IMR-90 (cell line): ENCODE measurements around the gene SLC9A2. TPM values are rescaled to one million over a fixed set of nuclear protein-coding genes. Genes with fewer than 3 reads are reported as not detected.
A peak's percentile ranks its signal among the peaks of the same experiment; 100 is the strongest.

Experiments
- ATAC-seq: fragments of 200-7000 bp; cut with Tn5 transposase; 2 replicates; pipeline ENCODE4 v1.9.1; 2020; ENCODE audit warnings: low read depth, mild to moderate bottlenecking, moderate library complexity
- BruUV-seq: library from RNA; stranded (reverse); fragments of 400-500 nt; replicated peaks from 2 replicates; lab custom pipeline; 2021; lab: Mats Ljungman, UMichigan
- CTCF ChIA-PET: fragments of 300-600 bp; formaldehyde crosslinking; extraction: SDS; loops from one replicate; lab custom pipeline; 2021; ENCODE audit warnings: antibody characterized with exemption; lab: Yijun Ruan, JAX
- POLR2A ChIA-PET: fragments of 300-600 bp; sonication (Branson Sonifier 250); formaldehyde crosslinking; loops from one replicate; lab custom pipeline; 2022; ENCODE audit warnings: antibody characterized with exemption; ENCODE audit not compliant: unreplicated experiment; lab: Charles Lee
- DNase-seq: peaks from one replicate; pipeline ENCODE4 v3.0.0; 2013
- H2AFZ ChIP-seq: replicated peaks from 2 replicates; pipeline ENCODE3; 2013; ENCODE audit warnings: low read length, mild to moderate bottlenecking; ENCODE audit not compliant: poor library complexity
- H2AK5ac ChIP-seq: 2 replicates; pipeline ENCODE4 v1.6.1; 2013; ENCODE audit warnings: low read depth, low read length, inconsistent platforms
- H2AK9ac ChIP-seq: replicated peaks from 2 replicates; pipeline ENCODE3; 2013; ENCODE audit warnings: mild to moderate bottlenecking, low read depth, low read length, moderate library complexity; ENCODE audit not compliant: poor library complexity
- H2BK120ac ChIP-seq: 2 replicates; pipeline ENCODE4 v1.6.1; 2013; ENCODE audit warnings: low read depth, low read length, inconsistent platforms
- H2BK15ac ChIP-seq: 3 replicates; pipeline ENCODE4 v1.6.1; 2013; ENCODE audit warnings: low read depth, low read length, inconsistent platforms
- H2BK20ac ChIP-seq: 2 replicates; pipeline ENCODE4 v1.6.1; 2013; ENCODE audit warnings: low read depth, mild to moderate bottlenecking, inconsistent platforms, low read length, moderate library complexity
- H2BK5ac ChIP-seq: 2 replicates; pipeline ENCODE4 v1.6.1; 2013; ENCODE audit warnings: mild to moderate bottlenecking, low read depth, low read length, inconsistent platforms; ENCODE audit not compliant: poor library complexity, severe bottlenecking
- H3K14ac ChIP-seq: replicated peaks from 2 replicates; pipeline ENCODE4 v1.6.1; 2013; ENCODE audit warnings: low read depth, low read length, inconsistent platforms
- H3K18ac ChIP-seq: 2 replicates; pipeline ENCODE4 v1.6.1; 2013; ENCODE audit warnings: low read depth, low read length, control low read depth
- H3K23ac ChIP-seq: 2 replicates; pipeline ENCODE4 v1.6.1; 2013; ENCODE audit warnings: low read depth, low read length, inconsistent platforms
- H3K27ac ChIP-seq: 2 replicates; pipeline ENCODE4 v1.5.1; 2013; ENCODE audit warnings: mild to moderate bottlenecking, control low read depth, low read length; ENCODE audit not compliant: insufficient read depth
- H3K27me3 ChIP-seq: 2 replicates; pipeline ENCODE4 v1.6.1; 2013; ENCODE audit warnings: low read length; ENCODE audit not compliant: control insufficient read depth, insufficient read depth
- H3K36me3 ChIP-seq: 2 replicates; pipeline ENCODE4 v1.6.1; 2013; ENCODE audit warnings: low read length, mixed read lengths; ENCODE audit not compliant: control insufficient read depth, insufficient read depth
- H3K4ac ChIP-seq: 2 replicates; pipeline ENCODE4 v1.6.1; 2013; ENCODE audit warnings: low read depth, low read length, inconsistent platforms
- H3K4me1 ChIP-seq: 2 replicates; pipeline ENCODE4 v1.6.1; 2013; ENCODE audit warnings: low read length, mixed read lengths; ENCODE audit not compliant: control insufficient read depth, insufficient read depth
- H3K4me2 ChIP-seq: 2 replicates; pipeline ENCODE4 v1.6.1; 2013; ENCODE audit warnings: low read depth, mild to moderate bottlenecking, control low read depth, low read length, moderate library complexity
- H3K4me3 ChIP-seq: 2 replicates; pipeline ENCODE4 v1.5.1; 2013; ENCODE audit warnings: low read depth, mild to moderate bottlenecking, control low read depth, low read length, moderate library complexity; ENCODE audit not compliant: insufficient read depth
- H3K56ac ChIP-seq: 2 replicates; pipeline ENCODE4 v1.6.1; 2013; ENCODE audit warnings: low read length, inconsistent platforms; ENCODE audit not compliant: insufficient read depth; ENCODE audit errors: extremely low read depth
- H3K79me1 ChIP-seq, 2 experiments: 2 replicates each; pipeline ENCODE4 v1.6.1; 2013; ENCODE audit warnings: low read length in 2 of 2, inconsistent platforms in 1 of 2, low read depth in 1 of 2
- H3K9ac ChIP-seq: 2 replicates; pipeline ENCODE4 v1.6.1; 2013; ENCODE audit warnings: low read depth, low read length, control low read depth
- H3K9me1 ChIP-seq: 2 replicates; pipeline ENCODE4 v1.6.1; 2013; ENCODE audit warnings: low read length, inconsistent platforms; ENCODE audit not compliant: insufficient read depth
- H3K9me3 ChIP-seq: 2 replicates; pipeline ENCODE4 v1.6.1; 2013; ENCODE audit warnings: low read length; ENCODE audit not compliant: control insufficient read depth, insufficient read depth
- H4K20me1 ChIP-seq: 2 replicates; pipeline ENCODE4 v1.6.1; 2013; ENCODE audit warnings: low read length, inconsistent platforms; ENCODE audit not compliant: insufficient read depth
- H4K5ac ChIP-seq: 2 replicates; pipeline ENCODE4 v1.6.1; 2013; ENCODE audit warnings: mild to moderate bottlenecking, low read depth, low read length, control low read depth
- H4K8ac ChIP-seq, 2 experiments: 2 replicates each; pipeline ENCODE4 v1.6.1; 2013; ENCODE audit warnings: low read depth in 2 of 2, low read length in 2 of 2, control low read depth in 1 of 2, inconsistent platforms in 1 of 2
- H4K91ac ChIP-seq: 2 replicates; pipeline ENCODE4 v1.6.1; 2013; ENCODE audit warnings: low read depth, low read length, inconsistent platforms; ENCODE audit not compliant: insufficient read depth
- BHLHE40 ChIP-seq: fragments of 150-350 bp; IDR thresholded peaks from 2 replicates; pipeline ENCODE4 v1.6.1; 2016; ENCODE audit warnings: mild to moderate bottlenecking, low read depth, low read length
- CEBPB ChIP-seq: IDR thresholded peaks from 2 replicates; pipeline ENCODE4 v1.6.1; 2012; ENCODE audit warnings: low read depth, low read length, improper control_type of control experiment
- CHD1 ChIP-seq: IDR thresholded peaks from 2 replicates; pipeline ENCODE4 v1.6.1; 2012; ENCODE audit warnings: low read depth, low read length, improper control_type of control experiment
- ELK1 ChIP-seq: fragments of 150-350 bp; IDR thresholded peaks from 2 replicates; pipeline ENCODE4 v1.6.1; 2016; ENCODE audit warnings: low read depth, mild to moderate bottlenecking, low read length, moderate library complexity, borderline replicate concordance
- FOS ChIP-seq: fragments of 150-350 bp; IDR thresholded peaks from 2 replicates; pipeline ENCODE4 v1.6.1; 2016; ENCODE audit warnings: low read depth, low read length
- MAFK ChIP-seq: IDR thresholded peaks from 2 replicates; pipeline ENCODE4 v1.6.1; 2012; ENCODE audit warnings: low read depth, low read length, improper control_type of control experiment
- MAZ ChIP-seq: IDR thresholded peaks from 2 replicates; pipeline ENCODE4 v1.6.1; 2012; ENCODE audit warnings: low read depth, mild to moderate bottlenecking, low read length, improper control_type of control experiment, moderate library complexity, borderline replicate concordance
- MXI1 ChIP-seq: IDR thresholded peaks from 2 replicates; pipeline ENCODE4 v1.6.1; 2012; ENCODE audit warnings: low read depth, mild to moderate bottlenecking, low read length, moderate library complexity, borderline replicate concordance
- NFE2L2 ChIP-seq: fragments of 150-350 bp; IDR thresholded peaks from 2 replicates; pipeline ENCODE4 v1.6.1; 2016; ENCODE audit warnings: low read depth, mild to moderate bottlenecking, low read length
- POLR2A ChIP-seq: IDR thresholded peaks from 2 replicates; pipeline ENCODE4 v1.6.1; 2012; ENCODE audit warnings: mild to moderate bottlenecking, low read depth, low read length
- RAD21 ChIP-seq: IDR thresholded peaks from 2 replicates; pipeline ENCODE4 v1.6.1; 2012; ENCODE audit warnings: low read length, improper control_type of control experiment
- RCOR1 ChIP-seq: IDR thresholded peaks from 2 replicates; pipeline ENCODE4 v1.6.1; 2012; ENCODE audit warnings: mild to moderate bottlenecking, low read length, improper control_type of control experiment; ENCODE audit not compliant: insufficient replicate concordance
- RFX5 ChIP-seq: IDR thresholded peaks from 2 replicates; pipeline ENCODE4 v1.8.0; 2012; ENCODE audit warnings: low read depth, mild to moderate bottlenecking, low read length, moderate library complexity
- SMC3 ChIP-seq: fragments of 150-350 bp; IDR thresholded peaks from 2 replicates; pipeline ENCODE4 v1.6.1; 2016; ENCODE audit warnings: low read depth, mild to moderate bottlenecking, antibody characterized with exemption, low read length, moderate library complexity
- USF2 ChIP-seq: fragments of 150-350 bp; IDR thresholded peaks from 2 replicates; pipeline ENCODE4 v1.6.1; 2017; ENCODE audit warnings: mild to moderate bottlenecking, antibody characterized with exemption, low read length, low read depth
- WGBS, 2 experiments: methylation state at CpG; one replicate each; pipeline versions ENCODE4 v1.1.5 to v1.1.7; 2013; ENCODE audit warnings: missing lambda C conversion rate in 2 of 2; ENCODE audit not compliant: insufficient read length in 1 of 2; ENCODE audit errors: extremely low coverage in 2 of 2; 5-methylcytosine and 5-hydroxymethylcytosine counted together
- dilution Hi-C: fragments of 300-500 bp; cut with HindIII; formaldehyde crosslinking; loops from one replicate; pipeline ENCODE4 v1.14.3; 2018; ENCODE audit warnings: low sequenced_read_pairs; ENCODE audit not compliant: unreplicated experiment
- in situ Hi-C: fragments of 300-500 bp; cut with MboI; formaldehyde crosslinking; loops from 3 replicates; pipeline ENCODE4 v1.14.3; 2019; ENCODE audit warnings: low sequenced_read_pairs, inconsistent platforms, mixed read lengths
- intact Hi-C: fragments of 100-400 bp; cut with micrococcal nuclease; formaldehyde crosslinking; loops from 2 replicates; pipeline ENCODE4 v1.10.0; 2022
- polyA plus RNA-seq, 3 experiments: library from polyadenylated mRNA; depleted of rRNA; stranded (reverse); fragments of >200 nt; gene quantifications; 2 replicates each; pipeline ENCODE4 v1.2.3, GENCODE V29; 2012; ENCODE audit warnings: low replicate concordance in 1 of 3
- total RNA-seq: library from RNA; depleted of rRNA; stranded (reverse); fragments of >200 nt; gene quantifications from 2 replicates; pipeline ENCODE4 v1.2.3, GENCODE V29; 2012

SLC9A2 gene
- total and polyA plus RNA-seq, 2 of the 4 experiments (the other 2 are of a cell fraction), result not detected

DNA sequence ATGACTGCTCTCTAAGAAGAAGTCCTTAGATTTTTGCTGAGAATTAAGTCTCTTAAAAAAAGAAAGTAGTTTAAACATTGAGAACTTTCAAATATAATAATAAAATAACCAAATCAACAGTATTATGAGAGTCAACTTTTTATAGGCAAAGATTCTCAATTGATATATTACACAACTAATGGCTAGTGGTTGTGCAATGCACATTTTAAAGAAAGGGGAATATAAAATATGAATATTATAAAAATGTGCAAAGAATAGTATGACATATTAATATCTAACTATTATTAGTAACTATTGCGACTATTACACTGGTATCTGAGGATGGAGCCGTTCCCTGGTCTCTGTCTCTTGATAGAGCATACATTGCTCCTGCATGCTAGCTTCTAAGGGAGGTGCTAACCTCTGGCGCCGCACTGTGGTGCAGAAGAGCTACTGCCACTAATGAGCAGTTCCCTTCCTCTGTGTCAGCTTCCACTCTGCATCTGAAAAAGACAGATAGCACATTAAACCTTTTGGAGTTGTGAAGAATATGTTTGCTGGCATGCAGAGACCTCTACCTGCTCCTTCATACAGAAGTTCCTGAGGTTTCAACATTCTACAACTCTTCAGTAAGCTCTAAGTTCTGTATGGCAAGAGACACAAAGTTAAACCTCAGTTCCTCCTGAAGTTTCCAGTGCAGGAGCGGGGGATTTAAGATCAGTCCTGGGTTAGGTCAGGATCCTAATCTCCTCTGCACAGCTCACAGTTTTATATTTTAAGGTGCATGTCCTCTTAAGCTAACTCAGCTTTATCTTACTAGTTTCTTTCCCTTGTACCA, 3.5 kb upstream of the SLC9A2 start:
- H3K27me3 ChIP-seq, result peaks cover 29% of the 10 kb centered on the region
- WGBS, 2 experiments, result no CpG with 5 or more reads among the region's 5 CpGs
- no peak overlapping the region for H3K56ac ChIP-seq
- H2BK15ac ChIP-seq, result no peak overlapping the region
- no peaks in the 10 kb centered on the region; the same call in 1 of the 2 replicates for H3K4me1 ChIP-seq
- H3K18ac ChIP-seq, result no peak overlapping the region
- H3K14ac ChIP-seq, result no peak overlapping the region
- no peak overlapping the region for H2AK5ac ChIP-seq
- no peak overlapping the region for H3K4me3 ChIP-seq
- in situ Hi-C loops (no loop called here), dilution Hi-C loops (no loop called here), intact Hi-C loops (loop anchor here (1.0 to 5.0 kb wide), 2 partner anchors 94 to 143 kb away; partner anchors contain the start of gene SLC9A4)
- H3K36me3 ChIP-seq, result no peaks in the 10 kb centered on the region
- POLR2A ChIA-PET, result no interaction called here
- BruUV-seq, result no TSS peak
- no peaks in the 10 kb centered on the region for H3K9me3 ChIP-seq
- H3K79me1 ChIP-seq, result no peaks in the 10 kb centered on the region
- no peak overlapping the region for H3K23ac ChIP-seq
- no peak overlapping the region for H2AK9ac ChIP-seq
- no peak overlapping the region for H3K9ac ChIP-seq
- no peak overlapping the region for H2BK5ac ChIP-seq
- H4K5ac ChIP-seq, result no peak overlapping the region
- no peaks in the 10 kb centered on the region for H3K9me1 ChIP-seq
- no peak overlapping the region for H4K91ac ChIP-seq
- peak; percentile 99 for ATAC-seq
- H2AFZ ChIP-seq, result no peak overlapping the region
- no peak overlapping the region for H3K4me2 ChIP-seq
- no peak overlapping the region for H3K4ac ChIP-seq
- H3K27ac ChIP-seq, result no peak overlapping the region
- peak; percentile 57 for DNase-seq
- H4K20me1 ChIP-seq, result no peaks in the 10 kb centered on the region; the same call in 1 of the 2 replicates
- CTCF ChIA-PET, result interaction anchor here (0.5 to 1.8 kb wide), 13 partner anchors 10 to 147 kb away, joined by 3 to 11 read pairs (median 4); partner anchors contain the start of gene SLC9A4
- H2BK120ac ChIP-seq, result no peak overlapping the region
- H2BK20ac ChIP-seq, result no peak overlapping the region
- H4K8ac ChIP-seq, result no peak overlapping the region
- TF ChIP-seq USF2 (no peak), BHLHE40 (no peak), NFE2L2 (no peak), RCOR1 (no peak), CEBPB (peak; percentile 40; the same call in 1 of the 2 replicates), MAFK (no peak), SMC3 (peak; percentile 71), RFX5 (no peak), MXI1 (no peak), CHD1 (no peak), POLR2A (no peak), FOS (no peak), ELK1 (no peak), MAZ (no peak), RAD21 (peak; percentile 90)
